Endothelial cell of umbilical vein (primary cell): ENCODE measurements around the gene MEGF11. TPM values are rescaled to one million over a fixed set of nuclear protein-coding genes. Genes with fewer than 3 reads are reported as not detected.

Source experiments
- BruUV-seq: library from RNA; stranded (reverse); fragments of 400-500 nt; replicated peaks from 2 replicates; lab custom pipeline; 2021; lab: Mats Ljungman, UMichigan
- CTCF ChIA-PET: fragments of 300-600, 350-600 bp; sonication (Branson Sonifier 250); formaldehyde crosslinking; loops from one replicate; lab custom pipeline; 2021; ENCODE audit warnings: antibody characterized with exemption, inconsistent platforms; lab: Charles Lee
- POLR2A ChIA-PET: fragments of 300-600, 350-600 bp; sonication (Branson Sonifier 250); formaldehyde crosslinking; loops from one replicate; lab custom pipeline; 2021; ENCODE audit warnings: antibody characterized with exemption, inconsistent platforms; lab: Charles Lee
- DNase-seq: peaks from one replicate; pipeline ENCODE4 v3.0.0-alpha.2; 2011; ENCODE audit warnings: low read depth, low spot score
- FAIRE-seq: peaks from 2 replicates; lab custom pipeline; 2011; peaks lifted over from hg19 to GRCh38; lab: Jason Lieb, UNC
- H2AFZ ChIP-seq: 2 replicates; pipeline ENCODE4 v1.6.0; 2012; ENCODE audit warnings: low read depth, low read length, control low read depth, inconsistent platforms
- H3K27ac ChIP-seq: 2 replicates; pipeline ENCODE4 v1.5.1; 2011; ENCODE audit warnings: low read depth, mild to moderate bottlenecking, control low read depth, low read length, moderate library complexity; ENCODE audit not compliant: insufficient read depth
- H3K27me3 ChIP-seq, 2 experiments: 2 replicates each; pipeline versions ENCODE4 v1.6.0 to v1.6.1; 2011; ENCODE audit warnings: low read length in 2 of 2, mixed read lengths in 1 of 2; ENCODE audit not compliant: control insufficient read depth in 2 of 2, insufficient read depth in 2 of 2
- H3K36me3 ChIP-seq, 2 experiments: 2 replicates in 1 of 2; 3 replicates in 1 of 2; pipeline ENCODE4 v1.5.1; 2011; ENCODE audit warnings: low read length in 2 of 2, mild to moderate bottlenecking in 1 of 2, moderate library complexity in 1 of 2; ENCODE audit not compliant: control insufficient read depth in 2 of 2, insufficient read depth in 2 of 2; ENCODE audit errors: extremely low read depth in 1 of 2
- H3K4me1 ChIP-seq: 3 replicates; pipeline ENCODE4 v1.5.1; 2011; ENCODE audit warnings: mild to moderate bottlenecking, low read length; ENCODE audit not compliant: control insufficient read depth, insufficient read depth; ENCODE audit errors: extremely low read depth
- H3K4me2 ChIP-seq: 2 replicates; pipeline ENCODE4 v1.6.1; 2011; ENCODE audit warnings: low read length, control low read depth, mixed read lengths; ENCODE audit not compliant: insufficient read depth
- H3K4me3 ChIP-seq, 3 experiments: fragments of 200-600 bp in 1 of 3; sonication (generic), shearing (Covaris generic) in 1 of 3; replicated peaks in 1 of 3; 2 replicates each; pipeline ENCODE4 v1.5.1; 2011 to 2016; ENCODE audit warnings: control low read depth in 3 of 3, low read length in 3 of 3, mild to moderate bottlenecking in 2 of 3, inconsistent platforms in 1 of 3, low read depth in 1 of 3, moderate library complexity in 1 of 3; ENCODE audit not compliant: insufficient read depth in 1 of 3
- H3K79me2 ChIP-seq: 2 replicates; pipeline ENCODE4 v1.6.0; 2012; ENCODE audit warnings: low read length, inconsistent platforms; ENCODE audit not compliant: control insufficient read depth, insufficient read depth
- H3K9ac ChIP-seq: replicated peaks from 2 replicates; pipeline ENCODE3; 2011; ENCODE audit warnings: low read length, control low read depth; ENCODE audit not compliant: insufficient read depth; ENCODE audit errors: extremely low read depth
- H3K9me1 ChIP-seq: replicated peaks from 3 replicates; pipeline ENCODE4 v1.6.0; 2011; ENCODE audit warnings: mild to moderate bottlenecking, low read length; ENCODE audit not compliant: control insufficient read depth, insufficient read depth; ENCODE audit errors: extremely low read depth
- H3K9me3 ChIP-seq: replicated peaks from 2 replicates; pipeline ENCODE4 v1.5.1; 2012; ENCODE audit warnings: low read length, inconsistent platforms; ENCODE audit not compliant: control insufficient read depth, insufficient read depth
- H4K20me1 ChIP-seq: replicated peaks from 2 replicates; pipeline ENCODE3; 2011; ENCODE audit warnings: mild to moderate bottlenecking, low read length; ENCODE audit not compliant: control insufficient read depth, insufficient read depth; ENCODE audit errors: extremely low read depth
- EZH2 ChIP-seq: IDR thresholded peaks from 2 replicates; pipeline ENCODE4 v1.6.1; 2012; ENCODE audit warnings: borderline replicate concordance, low read depth, mild to moderate bottlenecking, moderate library complexity, low read length, inconsistent platforms; ENCODE audit not compliant: severe bottlenecking
- FOS ChIP-seq: IDR thresholded peaks from 2 replicates; pipeline ENCODE4 v1.6.1; 2011; ENCODE audit warnings: mild to moderate bottlenecking, low read length, moderate library complexity, borderline replicate concordance; ENCODE audit not compliant: insufficient read depth
- GATA2 ChIP-seq: IDR thresholded peaks from 2 replicates; pipeline ENCODE4 v1.7.0; 2011; ENCODE audit warnings: low read depth, mild to moderate bottlenecking, moderate library complexity, mixed read lengths, low read length; ENCODE audit not compliant: insufficient read length, insufficient read depth
- JUN ChIP-seq: IDR thresholded peaks from 2 replicates; pipeline ENCODE4 v1.6.1; 2011; ENCODE audit warnings: borderline replicate concordance, low read depth; ENCODE audit not compliant: insufficient read length, insufficient read depth
- MYC ChIP-seq: IDR thresholded peaks from one replicate; pipeline ENCODE4 v1.6.1; 2011; ENCODE audit warnings: mild to moderate bottlenecking, low read depth, low read length
- POLR2A ChIP-seq: IDR thresholded peaks from 2 replicates; pipeline ENCODE4 v1.6.1; 2012; ENCODE audit warnings: low read depth, mild to moderate bottlenecking, control low read depth, low read length
- POLR2AphosphoS5 ChIP-seq: IDR thresholded peaks from 2 replicates; pipeline ENCODE4 v1.6.1; 2012; ENCODE audit warnings: low read depth, mild to moderate bottlenecking, control low read depth, low read length, moderate library complexity; ENCODE audit not compliant: insufficient read depth
- dilution Hi-C: fragments of 300-500 bp; cut with MboI; formaldehyde crosslinking; loops from one replicate; pipeline ENCODE4 v1.15.0; 2019; ENCODE audit warnings: low sequenced_read_pairs; ENCODE audit not compliant: extremely low pct_ligation_motif_present
- intact Hi-C: fragments of 100-400 bp; cut with micrococcal nuclease; formaldehyde crosslinking; loops from one replicate; pipeline ENCODE4 v1.10.0; 2022
- polyA plus RNA-seq, 4 experiments: library from polyadenylated mRNA; depleted of rRNA in 3 of 4; stranded (reverse) in 3 of 4; unstranded in 1 of 4; fragments of >200 nt; gene quantifications; 2 replicates each; pipeline versions ENCODE4 v1.2.1 to v1.2.3, GENCODE V29; 2011 to 2012; ENCODE audit warnings: missing spikeins in 1 of 4
- total RNA-seq: library from RNA; stranded (reverse); gene quantifications from 2 replicates; pipeline ENCODE4 v1.2.3, GENCODE V29; 2021
- TF ChIP-seq, protein P1 (sequence below), 2 donors: IDR thresholded peaks; 1 replicate in 1 of 2; 2 replicates in 1 of 2; pipeline ENCODE4 v1.5.1; 2011; ENCODE audit warnings: low read length in 2 of 2, mild to moderate bottlenecking in 2 of 2, moderate library complexity in 2 of 2, control low read depth in 1 of 2, inconsistent platforms in 1 of 2, low read depth in 1 of 2; ENCODE audit not compliant: insufficient read depth in 1 of 2; ENCODE audit errors: extremely low read depth in 1 of 2
- TF ChIP-seq, protein P2 (sequence below): IDR thresholded peaks from 2 replicates; pipeline ENCODE4 v1.6.1; 2011; ENCODE audit not compliant: insufficient read depth, insufficient read length

The MEGF11 gene
- total and polyA plus RNA-seq, 2 donors (not counting 3 experiments of a cell fraction or from before 2014, with no cell fraction given), result not detected

DNA sequence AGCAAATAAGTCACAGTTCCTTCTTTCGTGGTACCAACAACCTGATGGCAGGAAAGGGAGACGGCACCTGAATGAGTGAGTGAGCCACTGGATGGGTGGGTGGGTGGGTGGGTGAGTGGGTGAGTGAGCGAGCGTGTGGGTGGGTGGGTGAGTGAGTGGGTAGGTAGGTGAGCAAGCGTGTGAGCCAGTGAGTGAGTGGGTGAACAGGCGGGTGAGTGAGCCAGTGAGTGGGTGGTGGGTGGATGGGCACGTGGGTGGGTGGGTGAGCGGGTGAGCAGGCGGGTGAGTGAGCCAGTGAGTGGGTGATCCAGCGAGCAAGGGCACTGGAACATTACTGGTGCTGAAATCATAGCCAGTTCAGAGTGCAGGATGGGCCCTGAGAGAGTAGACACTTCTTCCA, 152.8 kb downstream of the MEGF11 start:
- ChIA-PET POLR2A (no interaction called here), CTCF (no interaction called here)
- no peak overlapping the region for H3K9ac ChIP-seq
- no peaks in the 10 kb centered on the region for H3K9me3 ChIP-seq
- H4K20me1 ChIP-seq, result no peaks in the 10 kb centered on the region
- DNase-seq (no peak), FAIRE-seq (no peak)
- TF ChIP-seq, protein P1, sequence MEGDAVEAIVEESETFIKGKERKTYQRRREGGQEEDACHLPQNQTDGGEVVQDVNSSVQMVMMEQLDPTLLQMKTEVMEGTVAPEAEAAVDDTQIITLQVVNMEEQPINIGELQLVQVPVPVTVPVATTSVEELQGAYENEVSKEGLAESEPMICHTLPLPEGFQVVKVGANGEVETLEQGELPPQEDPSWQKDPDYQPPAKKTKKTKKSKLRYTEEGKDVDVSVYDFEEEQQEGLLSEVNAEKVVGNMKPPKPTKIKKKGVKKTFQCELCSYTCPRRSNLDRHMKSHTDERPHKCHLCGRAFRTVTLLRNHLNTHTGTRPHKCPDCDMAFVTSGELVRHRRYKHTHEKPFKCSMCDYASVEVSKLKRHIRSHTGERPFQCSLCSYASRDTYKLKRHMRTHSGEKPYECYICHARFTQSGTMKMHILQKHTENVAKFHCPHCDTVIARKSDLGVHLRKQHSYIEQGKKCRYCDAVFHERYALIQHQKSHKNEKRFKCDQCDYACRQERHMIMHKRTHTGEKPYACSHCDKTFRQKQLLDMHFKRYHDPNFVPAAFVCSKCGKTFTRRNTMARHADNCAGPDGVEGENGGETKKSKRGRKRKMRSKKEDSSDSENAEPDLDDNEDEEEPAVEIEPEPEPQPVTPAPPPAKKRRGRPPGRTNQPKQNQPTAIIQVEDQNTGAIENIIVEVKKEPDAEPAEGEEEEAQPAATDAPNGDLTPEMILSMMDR (IDR thresholded peaks at IDR 0.05; ENCODE audit: extremely low read depth in 1 of 2, insufficient read depth in 1 of 2, low read depth in 1 of 2, low read length in 2 of 2), result no peak
- no peak for TF ChIP-seq MYC
- no peak for TF ChIP-seq POLR2AphosphoS5
- TF ChIP-seq GATA2, result no peak
- no peak for TF ChIP-seq FOS
- no peak for TF ChIP-seq JUN
- TF ChIP-seq, protein P2, sequence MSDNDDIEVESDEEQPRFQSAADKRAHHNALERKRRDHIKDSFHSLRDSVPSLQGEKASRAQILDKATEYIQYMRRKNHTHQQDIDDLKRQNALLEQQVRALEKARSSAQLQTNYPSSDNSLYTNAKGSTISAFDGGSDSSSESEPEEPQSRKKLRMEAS, result no peak
- no peak for TF ChIP-seq EZH2
- TF ChIP-seq POLR2A, result no peak
- H2AFZ ChIP-seq, result no peak overlapping the region
- H3K27ac ChIP-seq, result no peak overlapping the region
- intact Hi-C loops (no loop called here), dilution Hi-C loops (no loop called here)
- no TSS peak for BruUV-seq
- no peaks in the 10 kb centered on the region for H3K36me3 ChIP-seq
- no peak overlapping the region for H3K4me3 ChIP-seq
- no peaks in the 10 kb centered on the region for H3K4me1 ChIP-seq
- H3K4me2 ChIP-seq, result no peak overlapping the region
- H3K9me1 ChIP-seq, result no peaks in the 10 kb centered on the region
- peaks cover 3 to 5% of the 10 kb centered on the region in 2 experiments for H3K27me3 ChIP-seq
- H3K79me2 ChIP-seq, result no peaks in the 10 kb centered on the region
